ENCODE measurements around the gene HERPUD2.

DNA sequence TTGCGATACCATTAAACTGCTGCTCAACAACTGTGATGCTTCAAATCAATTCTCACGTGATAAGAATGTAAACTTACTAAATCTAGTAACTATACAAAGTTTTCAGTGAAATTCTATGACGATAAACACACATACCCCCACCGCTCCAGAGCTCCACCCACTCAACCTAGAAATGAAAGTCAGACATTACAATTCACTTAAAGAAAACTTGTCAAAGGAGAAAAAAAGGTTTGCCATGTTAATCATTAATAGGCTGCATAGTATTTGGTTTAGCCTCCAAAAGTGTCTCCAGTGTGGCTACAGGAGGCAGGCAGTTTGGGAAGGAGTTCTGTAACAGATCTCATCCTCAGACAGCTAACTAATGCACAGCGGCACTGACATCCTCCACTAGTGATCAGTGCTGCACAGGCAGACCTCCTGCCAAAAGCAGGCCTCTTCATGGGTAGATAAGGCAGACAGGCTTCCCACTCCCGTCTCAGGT lies 3.1 kb downstream of the HERPUD2 start:
- no peak for TF ChIP-seq POLR2A (IDR thresholded peaks at IDR 0.05)
- TF ChIP-seq, protein P1, sequence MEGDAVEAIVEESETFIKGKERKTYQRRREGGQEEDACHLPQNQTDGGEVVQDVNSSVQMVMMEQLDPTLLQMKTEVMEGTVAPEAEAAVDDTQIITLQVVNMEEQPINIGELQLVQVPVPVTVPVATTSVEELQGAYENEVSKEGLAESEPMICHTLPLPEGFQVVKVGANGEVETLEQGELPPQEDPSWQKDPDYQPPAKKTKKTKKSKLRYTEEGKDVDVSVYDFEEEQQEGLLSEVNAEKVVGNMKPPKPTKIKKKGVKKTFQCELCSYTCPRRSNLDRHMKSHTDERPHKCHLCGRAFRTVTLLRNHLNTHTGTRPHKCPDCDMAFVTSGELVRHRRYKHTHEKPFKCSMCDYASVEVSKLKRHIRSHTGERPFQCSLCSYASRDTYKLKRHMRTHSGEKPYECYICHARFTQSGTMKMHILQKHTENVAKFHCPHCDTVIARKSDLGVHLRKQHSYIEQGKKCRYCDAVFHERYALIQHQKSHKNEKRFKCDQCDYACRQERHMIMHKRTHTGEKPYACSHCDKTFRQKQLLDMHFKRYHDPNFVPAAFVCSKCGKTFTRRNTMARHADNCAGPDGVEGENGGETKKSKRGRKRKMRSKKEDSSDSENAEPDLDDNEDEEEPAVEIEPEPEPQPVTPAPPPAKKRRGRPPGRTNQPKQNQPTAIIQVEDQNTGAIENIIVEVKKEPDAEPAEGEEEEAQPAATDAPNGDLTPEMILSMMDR (IDR thresholded peaks at IDR 0.05) = no peak

All from heart left ventricle (tissue), 13 donors.